Hepatocyte (in vitro differentiated cells): ENCODE measurements around the gene SP1.

Experiments
- EZH2 ChIP-seq: fragments of 200-600 bp; sonication (generic); IDR thresholded peaks from 2 replicates; pipeline ENCODE4 v1.6.1; 2016; ENCODE audit warnings: antibody characterized with exemption, mild to moderate bottlenecking, borderline replicate concordance
- EZH2phosphoT487 ChIP-seq: fragments of 200-600 bp; sonication (generic); IDR thresholded peaks from one replicate; pipeline ENCODE4 v1.6.1; 2018; ENCODE audit warnings: antibody characterized with exemption, mild to moderate bottlenecking, low read depth, moderate library complexity; ENCODE audit not compliant: unreplicated experiment, severe bottlenecking
- TF ChIP-seq, protein P1 (sequence below): fragments of 200-600 bp; sonication (generic); IDR thresholded peaks from 2 replicates; pipeline ENCODE4 v1.5.1; 2016; ENCODE audit warnings: antibody characterized with exemption, mild to moderate bottlenecking; ENCODE audit not compliant: poor library complexity

DNA sequence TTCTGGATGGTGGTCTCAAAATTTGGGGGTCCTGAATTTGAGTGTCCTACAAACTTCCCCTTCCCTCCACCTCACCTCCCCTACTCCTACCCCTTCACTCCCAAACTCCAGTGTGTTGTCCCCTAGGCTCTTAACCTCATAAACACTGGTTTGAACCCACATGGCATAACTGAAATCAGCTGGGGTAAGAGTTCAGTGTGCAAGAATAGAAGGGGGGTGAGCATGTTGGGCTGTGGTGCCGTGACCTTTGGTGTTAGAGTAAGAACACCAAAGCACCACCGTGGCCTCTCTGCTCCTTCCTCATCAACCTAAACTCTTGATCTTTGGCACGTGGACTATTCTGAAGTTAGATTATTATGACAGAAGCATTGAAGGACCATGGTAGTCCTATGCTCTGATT is 83.0 kb downstream of the SP1 start:
- TF ChIP-seq, protein P1, sequence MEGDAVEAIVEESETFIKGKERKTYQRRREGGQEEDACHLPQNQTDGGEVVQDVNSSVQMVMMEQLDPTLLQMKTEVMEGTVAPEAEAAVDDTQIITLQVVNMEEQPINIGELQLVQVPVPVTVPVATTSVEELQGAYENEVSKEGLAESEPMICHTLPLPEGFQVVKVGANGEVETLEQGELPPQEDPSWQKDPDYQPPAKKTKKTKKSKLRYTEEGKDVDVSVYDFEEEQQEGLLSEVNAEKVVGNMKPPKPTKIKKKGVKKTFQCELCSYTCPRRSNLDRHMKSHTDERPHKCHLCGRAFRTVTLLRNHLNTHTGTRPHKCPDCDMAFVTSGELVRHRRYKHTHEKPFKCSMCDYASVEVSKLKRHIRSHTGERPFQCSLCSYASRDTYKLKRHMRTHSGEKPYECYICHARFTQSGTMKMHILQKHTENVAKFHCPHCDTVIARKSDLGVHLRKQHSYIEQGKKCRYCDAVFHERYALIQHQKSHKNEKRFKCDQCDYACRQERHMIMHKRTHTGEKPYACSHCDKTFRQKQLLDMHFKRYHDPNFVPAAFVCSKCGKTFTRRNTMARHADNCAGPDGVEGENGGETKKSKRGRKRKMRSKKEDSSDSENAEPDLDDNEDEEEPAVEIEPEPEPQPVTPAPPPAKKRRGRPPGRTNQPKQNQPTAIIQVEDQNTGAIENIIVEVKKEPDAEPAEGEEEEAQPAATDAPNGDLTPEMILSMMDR: no peak
- TF ChIP-seq EZH2 (no peak), EZH2phosphoT487 (no peak)
